GM12878 (cell line): ENCODE data around the gene CYP1A1. TPM values are rescaled to one million over a fixed set of nuclear protein-coding genes. Genes with fewer than 3 reads are reported as not detected.

ENCODE experiments used
- ATAC-seq: fragments of 200-7000 bp; cut with Tn5 transposase; 3 replicates; pipeline ENCODE4 v1.9.1; 2020; ENCODE audit warnings: mild to moderate bottlenecking, moderate library complexity
- BruUV-seq: library from RNA; stranded (reverse); fragments of 400-500 nt; replicated peaks from 2 replicates; lab custom pipeline; 2021; lab: Mats Ljungman, UMichigan
- CTCF ChIA-PET: fragments of 300-600 bp; sonication (Branson Sonifier 250); formaldehyde crosslinking; extraction: SDS; loops from one replicate; lab custom pipeline; 2021; ENCODE audit warnings: inconsistent platforms; lab: Yijun Ruan, JAX
- POLR2A ChIA-PET: fragments of 350-600 bp; formaldehyde crosslinking; extraction: SDS; loops from one replicate; lab custom pipeline; 2021; ENCODE audit warnings: inconsistent platforms; lab: Charles Lee
- RAD21 ChIA-PET: fragments of 300-600 bp; sonication (Branson Sonifier 250); formaldehyde crosslinking; loops from one replicate; lab custom pipeline; 2023; ENCODE audit warnings: antibody characterized with exemption; ENCODE audit not compliant: unreplicated experiment; lab: Charles Lee
- SMC1A ChIA-PET: fragments of 300-600 bp; sonication (Branson Sonifier 250); formaldehyde crosslinking; loops from one replicate; lab custom pipeline; 2023; ENCODE audit not compliant: unreplicated experiment, uncharacterized antibody; lab: Charles Lee
- DNase-seq: peaks from one replicate; pipeline ENCODE4 v3.0.0-alpha.2; 2011; ENCODE audit warnings: low read depth, low spot score
- FAIRE-seq: peaks from 3 replicates; lab custom pipeline; 2011; peaks lifted over from hg19 to GRCh38; lab: Jason Lieb, UNC
- H2AFZ ChIP-seq: 2 replicates; pipeline ENCODE4 v1.6.0; 2011; ENCODE audit warnings: low read depth, low read length, control low read depth; ENCODE audit not compliant: control insufficient read depth
- H3K27ac ChIP-seq: 2 replicates; pipeline ENCODE4 v1.5.1; 2011; ENCODE audit warnings: control low read depth; ENCODE audit not compliant: control insufficient read depth, insufficient read depth
- H3K27me3 ChIP-seq, 2 experiments: replicated peaks in 1 of 2; 2 replicates each; pipeline versions ENCODE4 v1.6.0 to v1.6.1; 2011; ENCODE audit warnings: low read length in 1 of 2; ENCODE audit not compliant: control insufficient read depth in 2 of 2, insufficient read depth in 2 of 2
- H3K36me3 ChIP-seq, 2 experiments: 2 replicates each; pipeline ENCODE4 v1.5.1; 2011; ENCODE audit warnings: low read length in 1 of 2; ENCODE audit not compliant: control insufficient read depth in 2 of 2, insufficient read depth in 2 of 2
- H3K4me1 ChIP-seq: 2 replicates; pipeline ENCODE4 v1.6.1; 2011; ENCODE audit warnings: mild to moderate bottlenecking, low read length, moderate library complexity, mixed read lengths; ENCODE audit not compliant: control insufficient read depth, insufficient read depth
- H3K4me2 ChIP-seq: 2 replicates; pipeline ENCODE4 v1.6.0; 2011; ENCODE audit warnings: control low read depth; ENCODE audit not compliant: control insufficient read depth, insufficient read depth
- H3K4me3 ChIP-seq: fragments of 200-600 bp; sonication (generic); 2 replicates; pipeline ENCODE4 v1.5.1; 2016
- H3K79me2 ChIP-seq: 2 replicates; pipeline ENCODE4 v1.6.0; 2011; ENCODE audit warnings: low read length; ENCODE audit not compliant: control insufficient read depth, insufficient read depth
- H3K9ac ChIP-seq: 2 replicates; pipeline ENCODE4 v1.8.0; 2011; ENCODE audit warnings: low read length, control low read depth, mixed read lengths; ENCODE audit not compliant: control insufficient read depth, insufficient read depth
- H3K9me3 ChIP-seq: replicated peaks from 3 replicates; pipeline ENCODE4 v1.5.1; 2011; ENCODE audit warnings: mild to moderate bottlenecking, low read length; ENCODE audit not compliant: control insufficient read depth, insufficient read depth
- H4K20me1 ChIP-seq: 2 replicates; pipeline ENCODE4 v1.6.0; 2011; ENCODE audit not compliant: control insufficient read depth, insufficient read depth
- MEF2B ChIP-seq: fragments of 450-650 bp; IDR thresholded peaks from 2 replicates; pipeline ENCODE4 v1.6.1; 2018; ENCODE audit warnings: mild to moderate bottlenecking, moderate library complexity; ENCODE audit not compliant: partially characterized antibody, poor library complexity, severe bottlenecking
- POLR2AphosphoS2 ChIP-seq: IDR thresholded peaks from 2 replicates; pipeline ENCODE4 v1.6.1; 2011; ENCODE audit warnings: low read depth, mild to moderate bottlenecking, low read length, improper control_type of control experiment, moderate library complexity
- ZSCAN29 ChIP-seq: fragments of 450-650 bp; IDR thresholded peaks from 2 replicates; pipeline ENCODE4 v1.6.1; 2017; ENCODE audit warnings: mild to moderate bottlenecking, moderate library complexity
- WGBS: methylation state at CpG from one replicate; pipeline ENCODE4 v1.1.6; 2016; ENCODE audit warnings: low lambda C conversion rate; ENCODE audit not compliant: insufficient replicate concordance, insufficient coverage; ENCODE audit errors: missing lambda C conversion rate; 5-methylcytosine and 5-hydroxymethylcytosine counted together
- in situ Hi-C: fragments of 300-500 bp; cut with MboI; formaldehyde crosslinking; loops from 9 replicates; pipeline ENCODE4 v1.14.3; 2018; ENCODE audit warnings: mixed read lengths
- intact Hi-C: fragments of 100-400 bp; cut with micrococcal nuclease; formaldehyde crosslinking; loops from one replicate; pipeline ENCODE4 v1.14.2; 2022; ENCODE audit not compliant: unreplicated experiment
- polyA plus RNA-seq, 11 experiments: library from polyadenylated mRNA; depleted of rRNA in 4 of 11; unstranded in 6 of 11; stranded (reverse) in 5 of 11; fragments of >200 nt; fragmentation: Nextera tagmentation in 4 of 11; fragmentation: Illumina TruSeq in 1 of 11; extraction: Ambion mirVana in 4 of 11; extraction: Trizol in 1 of 11; gene quantifications; 1 replicate in 1 of 11; 2 replicates in 10 of 11; pipeline versions ENCODE4 v1.2.1 to v1.2.3, GENCODE V29; 2011 to 2016; ENCODE audit warnings: inconsistent platforms in 2 of 11, missing spikeins in 2 of 11, low read depth in 1 of 11
- total RNA-seq, 4 experiments: library from RNA; depleted of rRNA in 3 of 4; stranded (reverse); fragments of >200 nt in 3 of 4; fragmentation: Illumina TruSeq in 1 of 4; extraction: Trizol in 1 of 4; gene quantifications; 2 replicates each; pipeline versions ENCODE4 v1.2.1 to v1.2.3, GENCODE V29; 2013 to 2021

CYP1A1 gene
- total and polyA plus RNA-seq, 10 of the 15 experiments (the other 5 are each of a cell fraction or from before 2014, with no cell fraction given), result 0.04 to 0.71 (median 0.07) TPM; not detected in 4

DNA sequence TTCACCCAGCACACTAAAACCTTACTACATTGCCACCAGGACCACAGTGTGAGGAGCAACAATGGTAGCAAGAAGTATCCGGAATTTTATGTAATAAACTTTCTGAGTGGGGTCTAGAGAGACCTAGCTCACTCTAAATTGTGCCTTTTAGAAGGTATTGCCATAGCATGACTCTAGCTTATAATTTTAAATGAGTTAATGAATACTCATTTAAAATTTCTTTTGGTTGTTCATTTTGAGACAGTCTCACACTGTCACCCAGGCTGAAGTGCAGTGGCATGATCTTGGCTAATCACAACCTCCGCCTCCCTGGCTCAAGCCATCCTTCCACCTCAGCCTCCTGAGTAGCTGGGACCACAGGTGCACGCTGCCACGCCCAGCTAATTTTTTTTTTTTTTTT lies 55.7 kb downstream of the CYP1A1 start:
- BruUV-seq, result no TSS peak
- in situ Hi-C loops (no loop called here), intact Hi-C loops (no loop called here)
- no peak overlapping the region for H3K27ac ChIP-seq
- H2AFZ ChIP-seq, result no peak overlapping the region
- ChIA-PET POLR2A (interaction anchor here (0.6 kb wide), 1 partner anchor 17 kb away, joined by 4 read pairs; no protein-coding TSS in a partner anchor), RAD21 (no interaction called here), SMC1A (no interaction called here), CTCF (no interaction called here)
- ATAC-seq (no peak), DNase-seq (no peak), FAIRE-seq (no peak)
- H3K79me2 ChIP-seq, result no peaks in the 10 kb centered on the region
- no peak overlapping the region for H3K4me2 ChIP-seq
- no peak overlapping the region for H3K9ac ChIP-seq
- WGBS, result 98% methylated on average over 4 of the region's 4 CpGs
- no peaks in the 10 kb centered on the region for H4K20me1 ChIP-seq
- no peak for TF ChIP-seq ZSCAN29
- no peak for TF ChIP-seq POLR2AphosphoS2
- no peak for TF ChIP-seq MEF2B
- no peaks in the 10 kb centered on the region for H3K27me3 ChIP-seq
- no peaks in the 10 kb centered on the region for H3K4me1 ChIP-seq
- H3K36me3 ChIP-seq, result peaks cover 5 to 9% of the 10 kb centered on the region in 2 experiments; a peak in 3 of 4 replicates
- no peak overlapping the region for H3K4me3 ChIP-seq
- H3K9me3 ChIP-seq, result no peaks in the 10 kb centered on the region

Other genes with a start within 250 kb of the CYP1A1 start
Only the 7 nearest of the 13 such genes appear.
- gene CLK3, start 109.7 kb downstream of the CYP1A1 start, total RNA-seq (2014; rRNA removed), result 74.7 and 82.6 TPM in 2 replicates
- gene CLK3, start 109.7 kb downstream of the CYP1A1 start, total RNA-seq (2014; rRNA removed; fragmentation: Illumina TruSeq; extraction: Trizol), result 48.7 and 51.9 TPM in 2 replicates
- 65.6 and 74.6 TPM in 2 replicates for gene CLK3, start 109.7 kb downstream of the CYP1A1 start, total RNA-seq (2021)
- 87.8 and 169 TPM in 2 replicates for gene CLK3, start 109.7 kb downstream of the CYP1A1 start, polyA plus RNA-seq (2011; rRNA removed)
- 52.7 and 89.4 TPM in 2 replicates for gene CLK3, start 109.7 kb downstream of the CYP1A1 start, polyA plus RNA-seq (2014; fragmentation: Illumina TruSeq; extraction: Trizol)
- 1 to 10 TPM; 3.3 to 5.8 TPM for gene CLK3, start 109.7 kb downstream of the CYP1A1 start, polyA plus RNA-seq (2014; fragmentation: Nextera tagmentation; extraction: Ambion mirVana)
- gene CLK3, start 109.7 kb downstream of the CYP1A1 start, polyA plus RNA-seq (2014; rRNA removed), result 82.5 and 85.3 TPM in 2 replicates
- gene CLK3, start 109.7 kb downstream of the CYP1A1 start, polyA plus RNA-seq (2016; fragmentation: Nextera tagmentation; extraction: Ambion mirVana), result 10 to 100 TPM; 52.0 to 57.8 TPM
- gene EDC3, start 29.5 kb downstream of the CYP1A1 start, total RNA-seq (2014; rRNA removed), result 15.4 and 16.3 TPM in 2 replicates
- 11.7 and 11.8 TPM in 2 replicates for gene EDC3, start 29.5 kb downstream of the CYP1A1 start, total RNA-seq (2014; rRNA removed; fragmentation: Illumina TruSeq; extraction: Trizol)
- gene EDC3, start 29.5 kb downstream of the CYP1A1 start, total RNA-seq (2021), result 43.6 and 48.4 TPM in 2 replicates
- gene EDC3, start 29.5 kb downstream of the CYP1A1 start, polyA plus RNA-seq (2011; rRNA removed), result 32.6 and 46.9 TPM in 2 replicates
- 43.1 and 45.8 TPM in 2 replicates for gene EDC3, start 29.5 kb downstream of the CYP1A1 start, polyA plus RNA-seq (2014; fragmentation: Illumina TruSeq; extraction: Trizol)
- gene EDC3, start 29.5 kb downstream of the CYP1A1 start, polyA plus RNA-seq (2014; fragmentation: Nextera tagmentation; extraction: Ambion mirVana), result 10 to 100 TPM; 16.0 to 18.5 TPM
- 33.6 and 34.2 TPM in 2 replicates for gene EDC3, start 29.5 kb downstream of the CYP1A1 start, polyA plus RNA-seq (2014; rRNA removed)
- 10 to 100 TPM; 36.5 to 39.6 TPM for gene EDC3, start 29.5 kb downstream of the CYP1A1 start, polyA plus RNA-seq (2016; fragmentation: Nextera tagmentation; extraction: Ambion mirVana)
- gene CYP1A2, start 23.3 kb upstream of the CYP1A1 start, total RNA-seq (2014; rRNA removed), result not detected in 2 replicates
- not detected in 2 replicates for gene CYP1A2, start 23.3 kb upstream of the CYP1A1 start, total RNA-seq (2014; rRNA removed; fragmentation: Illumina TruSeq; extraction: Trizol)
- gene CYP1A2, start 23.3 kb upstream of the CYP1A1 start, total RNA-seq (2021), result not detected in 2 replicates
- 0.03 TPM in 1 of 2 replicates, not detected in the other for gene CYP1A2, start 23.3 kb upstream of the CYP1A1 start, polyA plus RNA-seq (2011; rRNA removed)
- gene CYP1A2, start 23.3 kb upstream of the CYP1A1 start, polyA plus RNA-seq (2014; fragmentation: Illumina TruSeq; extraction: Trizol), result not detected in 2 replicates
- gene CYP1A2, start 23.3 kb upstream of the CYP1A1 start, polyA plus RNA-seq (2014; fragmentation: Nextera tagmentation; extraction: Ambion mirVana), result not detected
- not detected in 2 replicates for gene CYP1A2, start 23.3 kb upstream of the CYP1A1 start, polyA plus RNA-seq (2014; rRNA removed)
- gene CYP1A2, start 23.3 kb upstream of the CYP1A1 start, polyA plus RNA-seq (2016; fragmentation: Nextera tagmentation; extraction: Ambion mirVana), result under 1 TPM; 0.05 to 0.09 TPM
- gene CSK, start 56.6 kb upstream of the CYP1A1 start, total RNA-seq (2014; rRNA removed), result 70.9 and 77.3 TPM in 2 replicates
- gene CSK, start 56.6 kb upstream of the CYP1A1 start, total RNA-seq (2014; rRNA removed; fragmentation: Illumina TruSeq; extraction: Trizol), result 68.1 and 70.9 TPM in 2 replicates
- 313 and 327 TPM in 2 replicates for gene CSK, start 56.6 kb upstream of the CYP1A1 start, total RNA-seq (2021)
- gene CSK, start 56.6 kb upstream of the CYP1A1 start, polyA plus RNA-seq (2011; rRNA removed), result 54.2 and 107 TPM in 2 replicates
- gene CSK, start 56.6 kb upstream of the CYP1A1 start, polyA plus RNA-seq (2014; fragmentation: Illumina TruSeq; extraction: Trizol), result 39.6 and 132 TPM in 2 replicates
- gene CSK, start 56.6 kb upstream of the CYP1A1 start, polyA plus RNA-seq (2014; fragmentation: Nextera tagmentation; extraction: Ambion mirVana), result 10 to 100 TPM in 1 of 2 experiments, 1 to 10 TPM in 1; 3.4 to 11.5 TPM
- 134 and 172 TPM in 2 replicates for gene CSK, start 56.6 kb upstream of the CYP1A1 start, polyA plus RNA-seq (2014; rRNA removed)
- 10 to 100 TPM; 53.4 to 74.3 TPM for gene CSK, start 56.6 kb upstream of the CYP1A1 start, polyA plus RNA-seq (2016; fragmentation: Nextera tagmentation; extraction: Ambion mirVana)
- gene LMAN1L, start 87.3 kb upstream of the CYP1A1 start, total RNA-seq (2014; rRNA removed), result not detected in 2 replicates
- gene LMAN1L, start 87.3 kb upstream of the CYP1A1 start, total RNA-seq (2014; rRNA removed; fragmentation: Illumina TruSeq; extraction: Trizol), result not detected in 2 replicates
- gene LMAN1L, start 87.3 kb upstream of the CYP1A1 start, total RNA-seq (2021), result not detected in 2 replicates
- not detected in 2 replicates for gene LMAN1L, start 87.3 kb upstream of the CYP1A1 start, polyA plus RNA-seq (2011; rRNA removed)
- not detected in 2 replicates for gene LMAN1L, start 87.3 kb upstream of the CYP1A1 start, polyA plus RNA-seq (2014; fragmentation: Illumina TruSeq; extraction: Trizol)
- gene LMAN1L, start 87.3 kb upstream of the CYP1A1 start, polyA plus RNA-seq (2014; fragmentation: Nextera tagmentation; extraction: Ambion mirVana), result not detected
- not detected in 2 replicates for gene LMAN1L, start 87.3 kb upstream of the CYP1A1 start, polyA plus RNA-seq (2014; rRNA removed)
- not detected for gene LMAN1L, start 87.3 kb upstream of the CYP1A1 start, polyA plus RNA-seq (2016; fragmentation: Nextera tagmentation; extraction: Ambion mirVana)
- gene CPLX3, start 101.1 kb upstream of the CYP1A1 start, total RNA-seq (2014; rRNA removed), result 0.11 TPM in 1 of 2 replicates, not detected in the other
- not detected in 2 replicates for gene CPLX3, start 101.1 kb upstream of the CYP1A1 start, total RNA-seq (2014; rRNA removed; fragmentation: Illumina TruSeq; extraction: Trizol)
- not detected in 2 replicates for gene CPLX3, start 101.1 kb upstream of the CYP1A1 start, total RNA-seq (2021)
- not detected in 2 replicates for gene CPLX3, start 101.1 kb upstream of the CYP1A1 start, polyA plus RNA-seq (2011; rRNA removed)
- not detected in 2 replicates for gene CPLX3, start 101.1 kb upstream of the CYP1A1 start, polyA plus RNA-seq (2014; fragmentation: Illumina TruSeq; extraction: Trizol)
- under 1 TPM in 1 of 2 experiments, not detected in 1; 0.02 TPM for gene CPLX3, start 101.1 kb upstream of the CYP1A1 start, polyA plus RNA-seq (2014; fragmentation: Nextera tagmentation; extraction: Ambion mirVana)
- gene CPLX3, start 101.1 kb upstream of the CYP1A1 start, polyA plus RNA-seq (2014; rRNA removed), result 0.04 TPM in 1 of 2 replicates, not detected in the other
- not detected for gene CPLX3, start 101.1 kb upstream of the CYP1A1 start, polyA plus RNA-seq (2016; fragmentation: Nextera tagmentation; extraction: Ambion mirVana)
- gene ULK3, start 117.6 kb upstream of the CYP1A1 start, total RNA-seq (2014; rRNA removed), result 28.2 and 29.4 TPM in 2 replicates
- gene ULK3, start 117.6 kb upstream of the CYP1A1 start, total RNA-seq (2014; rRNA removed; fragmentation: Illumina TruSeq; extraction: Trizol), result 12.3 and 14.1 TPM in 2 replicates
- gene ULK3, start 117.6 kb upstream of the CYP1A1 start, total RNA-seq (2021), result 27.8 and 31.9 TPM in 2 replicates
- 29.7 and 38.8 TPM in 2 replicates for gene ULK3, start 117.6 kb upstream of the CYP1A1 start, polyA plus RNA-seq (2011; rRNA removed)
- gene ULK3, start 117.6 kb upstream of the CYP1A1 start, polyA plus RNA-seq (2014; fragmentation: Illumina TruSeq; extraction: Trizol), result 19.9 and 25.4 TPM in 2 replicates
- 1 to 10 TPM in 1 of 2 experiments, under 1 TPM in 1; 0.64 to 1.4 TPM for gene ULK3, start 117.6 kb upstream of the CYP1A1 start, polyA plus RNA-seq (2014; fragmentation: Nextera tagmentation; extraction: Ambion mirVana)
- gene ULK3, start 117.6 kb upstream of the CYP1A1 start, polyA plus RNA-seq (2014; rRNA removed), result 35.3 and 38.9 TPM in 2 replicates
- 10 to 100 TPM; 26.2 to 28.1 TPM for gene ULK3, start 117.6 kb upstream of the CYP1A1 start, polyA plus RNA-seq (2016; fragmentation: Nextera tagmentation; extraction: Ambion mirVana)